HT-29 (cell line): ENCODE results near the gene NPEPL1. TPM values are rescaled to one million over a fixed set of nuclear protein-coding genes. Genes with fewer than 3 reads are reported as not detected.
"Not testable (repeated sequence)": the region's sequence is repeated elsewhere in the genome, so short reads cannot be mapped to it uniquely, and the experiment has no call there.

Source experiments
- DNase-seq: peaks from one replicate; pipeline ENCODE4 v3.0.0-alpha.2; 2015; ENCODE audit warnings: low spot score
- total RNA-seq: library from RNA; depleted of rRNA; stranded (reverse); fragments of >200 nt; shearing (Covaris generic); gene quantifications from 2 replicates; pipeline ENCODE4 v1.2.3, GENCODE V29; 2014; rRNA removed

NPEPL1 gene, protein sequence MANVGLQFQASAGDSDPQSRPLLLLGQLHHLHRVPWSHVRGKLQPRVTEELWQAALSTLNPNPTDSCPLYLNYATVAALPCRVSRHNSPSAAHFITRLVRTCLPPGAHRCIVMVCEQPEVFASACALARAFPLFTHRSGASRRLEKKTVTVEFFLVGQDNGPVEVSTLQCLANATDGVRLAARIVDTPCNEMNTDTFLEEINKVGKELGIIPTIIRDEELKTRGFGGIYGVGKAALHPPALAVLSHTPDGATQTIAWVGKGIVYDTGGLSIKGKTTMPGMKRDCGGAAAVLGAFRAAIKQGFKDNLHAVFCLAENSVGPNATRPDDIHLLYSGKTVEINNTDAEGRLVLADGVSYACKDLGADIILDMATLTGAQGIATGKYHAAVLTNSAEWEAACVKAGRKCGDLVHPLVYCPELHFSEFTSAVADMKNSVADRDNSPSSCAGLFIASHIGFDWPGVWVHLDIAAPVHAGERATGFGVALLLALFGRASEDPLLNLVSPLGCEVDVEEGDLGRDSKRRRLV
- 21.3 and 21.6 TPM in 2 replicates for total RNA-seq

DNA sequence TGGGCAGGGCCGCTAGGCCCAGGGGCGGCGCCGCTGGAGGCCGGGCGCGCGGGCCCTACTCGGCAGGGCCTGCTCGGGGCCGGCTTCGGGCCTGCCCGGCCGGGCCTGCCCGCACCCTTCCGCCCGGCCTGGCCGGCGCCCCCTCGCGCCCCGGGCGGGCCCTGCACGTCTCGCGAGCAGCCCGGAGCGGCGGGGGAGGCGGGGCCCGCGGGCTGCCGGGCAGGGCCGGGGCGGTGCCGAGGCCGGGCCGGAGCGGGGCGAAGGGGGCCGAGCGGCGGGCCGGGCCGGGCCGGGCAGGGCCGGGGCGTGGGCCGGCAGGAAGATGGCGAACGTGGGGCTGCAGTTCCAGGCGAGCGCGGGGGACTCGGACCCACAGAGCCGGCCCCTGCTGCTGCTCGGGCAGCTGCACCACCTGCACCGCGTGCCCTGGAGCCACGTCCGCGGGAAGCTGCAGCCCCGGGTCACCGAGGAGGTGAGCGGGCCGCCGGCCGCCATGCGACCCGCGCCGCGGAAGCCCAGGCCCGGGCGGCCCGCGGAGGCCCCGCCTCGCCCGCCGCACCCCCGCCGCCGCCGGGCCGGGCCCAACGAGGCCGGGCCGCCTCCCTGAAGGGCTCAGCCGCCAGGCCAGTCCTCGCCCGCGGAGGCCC, at the start of gene NPEPL1:
NPEPL1 (plus strand) TSS at position 222 of the 647 bp plus-strand sequence; CDS start at position 323, 101 bp downstream.
- peak; percentile 77 for DNase-seq

DNA sequence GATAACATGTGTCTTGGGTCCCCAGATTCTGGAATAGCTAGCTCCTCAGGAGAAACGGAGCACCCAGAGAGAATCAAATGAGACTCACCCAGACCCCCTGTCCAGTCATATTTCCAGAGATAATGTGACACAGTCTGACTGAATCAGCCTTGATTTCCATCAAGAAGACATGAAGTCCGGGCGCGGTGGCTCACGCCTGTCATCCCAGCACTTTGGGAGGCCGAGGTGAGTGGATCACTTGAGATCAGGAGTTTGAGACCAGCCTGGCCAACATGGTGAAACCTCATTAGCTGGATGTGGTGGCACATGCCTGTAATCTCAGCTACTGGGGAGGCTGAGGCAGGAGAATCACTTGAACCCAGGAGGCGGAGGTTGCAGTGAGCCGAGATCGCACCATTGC, 49.7 kb upstream of the NPEPL1 start:
- not testable (repeated sequence) for DNase-seq

DNA sequence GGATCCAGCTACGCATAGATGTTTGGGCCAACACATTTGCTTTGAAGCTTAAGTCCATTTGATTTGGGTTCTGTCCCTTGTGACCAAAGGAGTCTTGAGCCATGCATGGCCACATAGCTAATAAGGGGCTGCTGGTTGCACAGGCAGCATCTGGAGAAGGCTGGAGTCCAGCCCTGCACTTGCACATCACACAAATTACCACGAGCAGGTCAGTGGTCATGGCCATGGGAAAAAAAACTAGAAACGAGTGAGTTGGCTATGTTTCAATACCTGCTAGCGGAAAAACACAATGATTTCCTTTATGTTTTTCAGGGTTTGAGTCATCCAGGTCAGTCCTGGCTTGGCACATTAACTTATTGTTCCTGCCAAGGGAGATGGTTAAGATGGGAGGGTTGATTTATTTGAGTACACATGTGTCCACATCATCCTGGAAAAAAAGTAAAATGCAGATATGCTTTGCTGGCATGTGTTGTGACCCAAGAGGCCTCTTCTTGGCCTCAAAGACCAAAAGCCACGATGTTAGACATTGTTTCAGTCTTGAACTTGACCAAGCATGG, 47.1 kb upstream of the NPEPL1 start:
- peak; percentile 22 for DNase-seq

DNA sequence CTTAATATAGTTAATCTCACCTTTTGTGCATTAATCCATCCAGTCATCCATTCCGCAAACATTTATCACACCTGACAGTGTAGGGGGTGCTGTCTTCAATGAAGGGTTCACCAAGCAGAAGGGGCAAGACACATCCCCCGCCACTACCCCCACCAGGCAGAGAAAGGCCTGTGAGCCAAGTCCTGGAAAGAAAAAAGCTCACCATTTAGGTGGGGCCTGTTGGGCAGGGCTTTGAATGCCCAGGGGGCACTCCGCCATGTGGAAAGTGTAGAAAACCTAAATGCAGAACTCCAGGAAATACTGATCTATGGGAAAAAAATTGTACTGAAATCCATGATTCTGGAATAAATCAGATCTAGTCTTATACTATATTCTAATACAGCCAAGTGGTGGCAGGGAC, 46.3 kb upstream of the NPEPL1 start:
- no peak for DNase-seq

DNA sequence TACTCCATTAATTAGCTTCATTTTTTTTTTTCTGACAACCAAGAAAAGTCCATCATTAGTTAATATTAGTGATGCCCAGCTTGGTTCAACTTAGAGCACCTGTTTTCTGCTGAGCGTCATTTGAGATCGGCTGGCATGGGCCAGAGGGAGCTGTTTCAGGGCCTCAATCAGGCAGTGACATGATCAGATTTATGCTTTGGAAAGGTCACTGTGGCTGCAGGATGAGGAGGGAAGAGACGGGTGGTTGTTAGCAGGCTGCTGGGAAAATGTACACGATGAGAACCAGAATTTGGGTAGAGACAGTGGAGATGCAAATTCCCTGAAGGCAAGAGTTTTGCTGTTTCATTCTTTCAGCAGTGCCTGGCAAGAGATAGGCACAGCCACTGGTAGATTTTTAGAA, 45.9 kb upstream of the NPEPL1 start:
- DNase-seq = no peak

DNA sequence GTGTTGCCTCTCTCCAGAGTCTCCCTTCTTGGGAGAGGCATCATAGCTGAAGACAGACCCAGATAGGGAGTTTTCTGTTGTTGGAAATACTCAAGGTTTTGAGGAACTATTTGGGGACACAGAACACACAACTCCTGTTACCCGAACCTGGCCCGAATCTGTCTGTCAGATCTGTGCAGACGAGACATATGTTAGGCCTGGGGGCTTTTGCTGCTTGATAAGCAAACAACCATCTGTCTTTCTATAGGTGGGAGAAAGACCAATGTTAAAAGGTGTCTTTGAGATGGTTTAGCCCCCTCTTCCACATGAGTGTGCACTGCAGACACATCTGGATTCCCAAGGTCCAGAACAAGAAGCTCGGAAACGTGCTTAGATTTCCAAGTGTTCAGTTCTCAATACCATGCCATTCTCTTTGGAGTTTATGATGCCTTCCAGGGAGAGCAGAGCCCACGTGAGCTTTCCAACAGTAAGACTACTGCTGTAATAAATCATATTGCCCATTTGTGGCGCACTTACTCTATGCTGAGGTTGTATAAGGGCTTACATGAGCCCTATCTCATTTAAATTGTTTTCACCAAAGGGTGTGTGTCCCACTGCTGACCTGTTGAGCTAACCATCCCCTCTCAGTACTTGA, 45.3 kb upstream of the NPEPL1 start:
- no peak for DNase-seq

DNA sequence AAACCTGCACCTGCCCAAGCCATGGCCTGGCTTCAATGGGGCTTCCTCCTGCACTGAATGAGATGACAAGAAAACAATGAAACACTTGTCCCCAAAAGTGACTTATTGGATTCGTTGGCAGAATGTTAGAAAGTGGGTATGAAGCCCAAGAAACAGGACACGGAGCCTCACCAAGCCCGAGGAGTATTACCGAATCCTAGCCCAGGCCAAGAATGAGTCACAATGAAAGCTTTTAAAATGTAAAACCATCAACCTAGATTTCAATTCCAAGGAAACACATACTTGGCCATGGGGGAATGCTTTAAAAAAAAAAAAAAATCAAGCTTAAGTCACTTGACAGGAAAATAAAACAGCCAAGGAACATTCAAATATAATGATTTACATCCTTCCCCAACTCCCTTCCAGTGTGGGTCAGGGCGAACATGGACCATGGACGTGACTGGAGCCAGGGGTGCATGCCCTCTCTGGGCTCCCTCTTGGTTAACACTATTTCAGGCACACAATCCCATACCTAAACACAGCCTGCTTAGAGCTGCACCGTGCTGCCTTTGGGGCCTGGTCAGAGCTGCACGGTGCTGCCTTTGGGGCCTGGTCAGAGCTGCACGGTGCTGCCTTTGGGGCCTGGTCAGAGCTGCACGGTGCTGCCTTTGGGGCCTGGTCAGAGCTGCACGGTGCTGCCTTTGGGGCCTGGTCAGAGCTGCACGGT, 44.7 kb upstream of the NPEPL1 start:
- no peak for DNase-seq

DNA sequence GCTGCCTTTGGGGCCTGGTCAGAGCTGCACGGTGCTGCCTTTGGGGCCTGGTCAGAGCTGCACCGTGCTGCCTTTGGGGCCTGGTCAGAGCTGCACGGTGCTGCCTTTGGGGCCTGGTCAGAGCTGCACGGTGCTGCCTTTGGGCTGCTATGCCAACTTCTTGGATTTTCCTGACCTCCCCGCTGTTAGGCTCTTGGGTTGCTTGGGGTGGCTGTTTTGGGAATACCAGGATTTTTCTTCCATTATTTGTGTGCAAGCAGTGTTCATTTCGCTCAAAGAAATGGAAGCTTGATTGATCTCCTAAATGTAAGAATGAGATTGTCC, 44.1 kb upstream of the NPEPL1 start:
- DNase-seq = not testable (repeated sequence)

DNA sequence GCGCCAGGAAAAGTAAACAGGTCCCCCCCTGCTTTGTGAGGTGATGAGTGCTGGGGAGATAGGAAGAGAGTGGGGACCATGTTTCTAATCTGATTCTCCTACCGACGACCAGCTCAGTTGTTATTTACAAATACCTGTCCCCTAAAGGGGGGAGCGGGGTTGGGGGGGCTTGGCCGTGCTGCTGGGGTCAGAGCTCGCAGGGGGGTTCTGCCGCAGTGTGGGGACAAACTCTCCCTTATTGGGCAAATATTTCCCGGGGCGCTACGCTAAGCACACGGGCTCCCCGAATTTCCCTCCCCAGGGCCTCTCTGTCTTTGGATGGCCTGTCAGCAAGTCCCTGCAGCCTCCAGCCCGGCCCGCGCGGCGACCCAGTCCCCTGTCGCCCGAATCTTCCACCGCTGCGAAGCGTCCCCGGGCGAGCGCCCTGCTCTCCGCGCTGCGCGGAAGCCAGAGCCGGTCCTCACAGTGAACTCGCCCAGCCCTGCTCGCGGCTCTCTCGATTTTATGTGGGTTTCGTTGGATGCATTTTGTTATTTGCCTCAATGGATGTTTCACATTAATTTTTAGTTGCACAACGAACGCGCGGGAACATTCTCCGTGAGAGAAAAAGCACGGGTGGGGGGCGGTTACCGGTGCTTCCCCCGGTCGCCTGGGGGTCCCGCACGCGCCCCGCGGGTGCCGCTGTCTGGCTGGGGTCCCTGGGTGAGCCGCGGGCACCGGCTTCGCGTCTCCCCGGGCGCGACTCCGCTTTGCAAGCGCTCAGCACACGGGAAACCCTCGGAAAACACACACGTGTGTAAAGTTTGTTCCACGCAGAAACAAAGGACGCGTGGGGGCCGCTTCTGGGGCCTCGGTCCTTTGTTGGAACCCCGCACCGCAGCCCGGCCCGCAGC, 43.1 kb upstream of the NPEPL1 start:
- DNase-seq = no peak

DNA sequence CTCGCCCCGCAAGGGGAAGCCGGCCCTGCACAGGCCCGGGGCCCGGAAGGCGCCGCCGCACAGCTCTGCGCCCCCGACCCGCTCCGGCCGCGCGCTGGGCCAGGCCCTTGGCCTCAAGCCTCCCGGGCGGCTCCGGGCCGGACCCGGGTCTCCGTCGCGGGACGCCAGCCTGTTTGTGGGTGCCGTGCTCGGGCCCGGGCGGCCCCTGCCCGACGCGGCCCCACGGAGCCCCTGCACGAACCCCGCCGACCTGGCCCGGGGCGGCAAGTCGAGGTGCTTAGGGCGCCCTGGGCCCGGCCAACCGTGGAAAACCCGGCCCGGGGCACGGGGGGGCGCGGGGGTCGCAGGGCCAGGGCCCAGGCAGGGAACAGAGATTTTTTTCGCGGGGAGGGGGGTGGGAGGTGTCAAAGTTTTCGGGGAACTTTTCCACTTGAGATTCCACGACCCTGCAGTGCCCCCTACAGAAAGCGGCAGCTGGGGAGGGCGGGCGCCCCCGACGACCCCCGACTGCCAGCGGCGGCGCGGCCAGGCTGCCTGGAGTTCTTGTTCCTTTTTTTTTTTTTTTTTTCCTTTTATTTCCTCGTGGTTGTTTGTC, 42.3 kb upstream of the NPEPL1 start:
- DNase-seq = no peak

DNA sequence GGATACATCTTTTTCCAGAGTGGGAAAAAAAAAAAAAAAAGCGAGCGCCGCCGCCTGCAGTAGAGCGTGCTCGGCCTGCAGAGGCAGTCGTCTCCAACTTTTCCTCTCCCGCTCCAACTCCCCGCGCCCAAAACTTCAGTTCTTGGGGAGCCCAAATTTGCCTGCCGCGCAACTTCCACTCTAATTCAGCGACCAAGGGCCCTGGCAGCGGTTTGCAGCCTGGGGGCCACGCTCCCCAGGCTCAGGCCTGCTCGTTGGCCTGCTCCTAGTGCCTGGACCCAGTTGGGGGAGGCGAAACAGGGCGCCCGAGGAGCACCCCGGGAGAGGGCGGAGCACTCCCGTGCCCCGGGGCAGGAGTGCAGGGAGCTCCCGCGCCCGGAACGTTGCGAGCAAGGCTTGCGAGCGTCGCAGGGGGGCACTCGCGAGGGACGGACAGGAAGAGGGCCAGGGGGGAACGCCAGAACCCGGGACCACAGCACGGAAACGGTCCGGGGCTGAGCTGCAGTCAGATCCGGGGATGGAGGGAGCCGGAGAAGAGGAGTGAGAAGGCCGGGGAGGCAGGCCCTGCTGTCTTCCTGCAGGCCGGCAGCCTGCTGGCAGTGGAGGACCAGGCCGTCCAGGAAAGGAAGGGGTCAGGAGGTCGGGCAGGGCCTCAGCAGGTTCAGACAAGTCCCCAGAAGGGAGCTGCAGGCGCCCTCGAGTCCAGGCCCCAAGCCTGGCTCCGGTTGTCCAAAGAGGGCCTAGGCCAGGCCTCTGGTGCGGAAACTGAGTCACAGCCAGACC, 41.6 kb upstream of the NPEPL1 start, which contains the start of gene STX16:
STX16 (plus strand) TSS at position 508 of the 783 bp plus-strand sequence. CDS start 724 bp downstream, outside the sequence.
- peak; percentile 98 for DNase-seq

DNA sequence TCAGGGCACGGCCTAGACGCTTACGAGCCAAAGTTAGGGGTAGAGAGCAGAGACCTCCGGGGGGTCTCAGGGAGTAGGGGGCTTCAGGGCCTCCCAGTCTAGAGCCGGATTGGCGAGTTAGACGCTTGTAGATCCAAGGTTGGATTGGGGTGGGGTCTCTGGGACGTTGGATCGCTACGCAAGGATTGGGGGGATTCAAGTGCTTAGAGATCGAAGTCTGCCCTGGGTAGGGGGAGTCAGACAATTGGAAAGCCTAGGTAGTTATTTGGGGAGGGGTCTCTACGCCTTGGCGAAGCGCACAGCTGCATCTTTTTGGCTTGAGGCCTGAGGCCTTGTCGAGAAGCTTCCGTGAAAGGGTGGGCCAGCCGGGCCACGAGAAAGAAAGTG, 41.0 kb upstream of the NPEPL1 start:
- peak; percentile 17 for DNase-seq

DNA sequence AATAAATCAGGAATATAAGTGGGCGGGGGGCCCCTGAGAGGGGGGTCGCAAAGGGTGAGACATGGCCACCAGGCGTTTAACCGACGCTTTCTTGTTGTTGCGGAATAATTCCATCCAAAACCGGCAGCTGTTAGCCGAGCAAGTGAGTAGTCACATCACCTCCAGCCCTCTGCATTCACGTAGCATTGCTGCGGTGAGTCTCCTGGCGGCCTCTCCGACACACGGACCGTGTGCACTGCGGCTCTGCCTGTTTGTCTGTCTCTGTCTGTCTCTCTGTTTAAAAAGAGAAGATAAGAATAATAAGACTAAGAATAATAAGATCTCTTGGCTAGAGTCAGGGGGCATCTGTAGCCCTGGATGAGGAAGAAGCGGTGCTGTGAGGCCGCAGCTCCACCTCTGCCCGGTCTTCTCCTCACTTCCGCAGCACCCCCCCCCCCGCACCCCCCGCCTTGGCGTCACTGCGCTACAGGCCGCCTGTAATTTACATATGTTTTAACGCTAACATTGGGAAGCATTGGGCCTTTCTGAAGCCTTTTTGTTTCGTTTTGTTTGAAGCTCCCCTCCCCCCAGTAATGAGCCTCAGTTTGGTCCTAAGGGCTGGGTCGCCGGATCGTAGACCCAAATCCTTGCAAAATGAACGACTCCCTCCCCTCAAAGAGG, 40.5 kb upstream of the NPEPL1 start:
- DNase-seq = peak; percentile 80

DNA sequence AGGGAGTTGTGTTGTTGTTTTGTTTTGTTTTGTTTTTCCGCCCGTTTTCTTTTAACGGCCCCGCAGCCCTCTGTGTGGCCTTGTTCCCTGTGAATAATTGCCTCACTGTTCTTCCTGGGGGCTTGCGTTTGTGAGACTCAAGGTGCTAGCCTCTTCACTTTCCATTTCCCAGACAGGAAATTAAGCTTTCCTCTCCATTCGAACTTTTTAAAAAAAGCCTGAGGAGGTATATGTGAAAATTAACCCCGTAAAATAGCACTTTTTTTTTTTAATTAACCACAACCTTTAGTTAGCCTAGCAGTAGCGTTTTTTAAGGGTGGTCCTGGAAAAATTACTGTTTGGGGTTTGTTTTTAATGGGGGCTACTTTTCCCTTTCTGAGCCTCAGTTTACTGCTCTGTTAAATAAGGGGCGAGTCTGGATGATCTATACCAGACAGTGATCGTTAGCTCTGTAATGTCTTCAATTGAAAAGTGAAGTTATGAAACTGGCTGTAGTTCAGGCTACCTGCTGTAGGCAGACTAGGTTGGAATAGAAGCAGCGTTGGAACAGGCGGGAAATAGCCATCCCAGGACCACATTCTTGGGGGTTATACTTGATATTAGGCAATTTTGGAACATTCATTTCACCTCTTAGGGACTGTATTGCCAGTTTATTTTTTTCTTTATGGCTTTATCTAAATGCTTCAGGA, 39.9 kb upstream of the NPEPL1 start:
- DNase-seq = peak; percentile 19

DNA sequence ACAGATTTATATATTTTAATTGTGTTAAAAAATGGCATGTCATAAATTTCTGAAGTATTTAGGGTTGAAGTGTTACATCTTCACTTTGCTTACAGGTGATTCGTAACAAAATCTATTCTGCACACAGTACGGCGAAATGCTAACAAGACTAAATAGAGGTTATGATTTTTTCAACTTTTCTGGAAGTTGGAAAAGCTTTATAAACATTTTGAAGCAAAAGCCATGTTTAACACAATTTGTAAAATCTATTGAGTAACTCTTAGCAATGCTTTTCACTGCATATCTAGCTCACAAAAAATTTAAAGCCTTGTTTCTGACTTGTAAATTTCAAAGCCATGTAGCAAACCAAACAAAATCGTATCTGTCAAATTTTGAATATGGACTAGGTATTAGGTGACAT, 38.3 kb upstream of the NPEPL1 start:
- DNase-seq = no peak

DNA sequence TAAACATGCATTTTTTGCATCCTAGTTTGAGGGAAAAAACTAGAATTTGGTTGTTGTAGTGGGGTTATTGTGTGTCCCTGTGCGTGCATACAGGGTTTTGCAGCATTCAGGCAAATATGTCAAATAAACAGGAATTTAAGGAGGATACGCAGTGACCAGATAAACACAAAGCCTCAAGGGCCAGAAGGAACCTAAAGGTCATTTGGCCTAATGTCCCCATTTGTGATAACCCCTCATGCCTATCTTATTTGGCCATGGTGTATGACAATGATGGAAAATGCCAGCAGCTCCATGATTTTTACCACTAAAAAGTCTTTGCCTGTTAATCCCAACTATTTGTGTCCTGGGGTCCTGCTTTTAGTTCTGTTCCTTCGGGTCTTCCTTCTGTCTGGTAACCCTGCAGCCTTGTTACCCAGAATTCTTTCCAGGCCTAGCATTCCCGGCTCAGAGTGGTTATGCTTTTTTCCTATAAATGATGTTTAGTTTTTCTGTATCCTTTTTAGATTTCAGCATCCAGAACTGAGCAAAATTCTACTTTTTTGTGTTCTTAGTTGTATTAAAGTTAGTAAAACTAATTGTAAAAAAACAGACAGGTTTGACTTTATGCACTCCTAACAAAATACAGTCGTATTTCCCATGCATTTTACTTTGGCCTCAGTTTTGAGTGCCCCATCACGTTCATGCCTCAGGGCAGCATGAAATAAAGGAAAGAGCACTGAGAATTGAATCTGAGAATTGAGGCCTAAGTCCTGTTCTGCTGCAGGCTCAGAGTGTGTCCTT, 37.1 kb upstream of the NPEPL1 start:
- no peak for DNase-seq

DNA sequence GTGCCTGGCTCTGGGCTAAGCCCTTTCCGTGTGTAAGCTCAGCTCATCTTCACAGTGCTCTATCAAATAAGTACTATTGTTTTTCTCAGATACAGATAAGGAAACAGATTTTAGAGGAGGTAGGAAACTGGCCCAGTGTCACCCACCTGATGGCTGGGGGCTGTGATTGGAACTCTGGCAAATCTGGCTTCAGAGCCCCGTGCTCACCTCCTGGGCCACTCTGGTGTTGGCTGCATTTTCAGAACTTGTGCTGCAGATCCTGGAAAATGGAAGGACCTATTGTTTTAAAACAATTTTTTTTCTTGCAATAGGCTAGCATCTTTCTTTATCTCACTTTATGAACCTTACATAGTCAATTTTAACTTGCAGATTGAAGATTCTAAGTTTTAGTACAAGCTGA, 35.8 kb upstream of the NPEPL1 start:
- DNase-seq = no peak
